PC-9 (cell line): ENCODE results near the gene C2CD4B.

Experiments used
- CTCF ChIP-seq: fragments of 200-600 bp; sonication (generic); conservative IDR thresholded peaks from 2 replicates; pipeline ENCODE4 v1.6.1; 2017; ENCODE audit warnings: mixed run types, antibody characterized with exemption, mild to moderate bottlenecking, moderate library complexity
- EZH2 ChIP-seq: fragments of 200-600 bp; sonication (generic); IDR thresholded peaks from 2 replicates; pipeline ENCODE4 v1.8.0; 2017; ENCODE audit warnings: antibody characterized with exemption, low read depth

DNA sequence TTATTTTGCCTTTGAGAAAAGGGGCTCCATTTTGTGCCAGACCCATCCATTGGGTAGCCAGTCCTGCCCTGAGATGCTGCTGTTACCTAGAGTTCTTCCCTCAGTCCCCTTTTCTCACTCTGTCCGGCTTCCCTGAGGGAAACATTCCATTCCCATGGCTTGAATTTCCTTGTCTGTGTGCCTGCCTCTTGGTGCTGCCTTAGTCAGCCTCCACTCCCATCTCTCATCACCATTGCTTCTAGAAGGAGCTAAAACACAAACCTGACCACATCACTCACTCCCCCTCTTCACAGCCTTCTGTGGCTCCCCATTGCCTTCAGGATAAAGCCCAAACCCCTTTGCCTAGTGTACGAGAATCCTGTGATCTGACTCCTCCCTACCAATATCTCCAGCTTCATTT, 25.2 kb upstream of the C2CD4B start:
- TF ChIP-seq EZH2 (no peak), CTCF (no peak)
